HCT116 (cell line): Measurements from ENCODE around the gene NFIC.

Source experiments
- POLR2A ChIP-seq: IDR thresholded peaks from 2 replicates; pipeline ENCODE4 v1.7.0; 2011; ENCODE audit warnings: borderline replicate concordance; ENCODE audit not compliant: insufficient read depth, insufficient read length; ENCODE audit errors: extremely low read depth
- TF ChIP-seq, protein P1 (sequence below), 3 experiments: fragments of 200-600 bp in 1 of 3; sonication (generic) in 1 of 3; IDR thresholded peaks in 2 of 3; conservative IDR thresholded peaks in 1 of 3; 2 replicates each; pipeline ENCODE4 v1.5.1; 2012 to 2017; ENCODE audit warnings: low read depth in 2 of 3, low read length in 2 of 3, antibody characterized with exemption in 1 of 3, borderline replicate concordance in 1 of 3, control low read depth in 1 of 3, mild to moderate bottlenecking in 1 of 3, mixed read lengths in 1 of 3, mixed run types in 1 of 3, moderate library complexity in 1 of 3; ENCODE audit not compliant: insufficient read depth in 1 of 3

DNA sequence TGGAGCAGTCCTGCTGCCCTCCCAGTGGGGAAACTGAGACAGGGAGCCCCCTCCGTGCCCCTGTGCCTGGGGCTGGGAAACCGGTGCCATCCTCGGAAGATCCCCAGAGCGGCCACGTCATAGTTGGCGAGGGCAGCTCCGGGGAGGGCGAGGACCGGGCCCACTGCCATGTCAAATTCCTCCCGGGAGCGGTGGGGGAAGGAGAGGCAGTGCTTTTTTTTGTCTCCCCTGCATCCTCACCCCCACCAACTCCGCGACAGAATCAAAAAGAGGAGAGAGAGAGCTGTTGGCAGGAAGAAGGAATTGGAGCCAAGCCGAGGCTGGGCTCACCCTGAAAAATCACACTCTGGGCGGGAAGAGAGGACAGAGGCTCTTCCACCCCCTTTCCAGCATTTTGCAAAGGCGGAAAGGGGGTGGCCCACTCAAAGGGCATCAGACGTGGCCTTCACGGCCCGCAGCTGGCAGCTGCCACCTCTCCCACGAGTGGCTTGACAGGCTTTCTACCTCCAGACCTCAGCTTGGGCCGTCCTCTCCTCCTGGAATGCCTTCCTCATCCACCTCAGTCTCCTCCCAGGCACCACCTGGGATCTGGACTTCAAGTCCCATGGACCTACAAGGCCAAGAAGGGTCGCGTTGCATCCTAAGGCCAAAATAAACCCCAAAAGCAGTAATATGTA lies 19.6 kb upstream of the NFIC start:
- no peak for TF ChIP-seq POLR2A
- TF ChIP-seq, protein P1, sequence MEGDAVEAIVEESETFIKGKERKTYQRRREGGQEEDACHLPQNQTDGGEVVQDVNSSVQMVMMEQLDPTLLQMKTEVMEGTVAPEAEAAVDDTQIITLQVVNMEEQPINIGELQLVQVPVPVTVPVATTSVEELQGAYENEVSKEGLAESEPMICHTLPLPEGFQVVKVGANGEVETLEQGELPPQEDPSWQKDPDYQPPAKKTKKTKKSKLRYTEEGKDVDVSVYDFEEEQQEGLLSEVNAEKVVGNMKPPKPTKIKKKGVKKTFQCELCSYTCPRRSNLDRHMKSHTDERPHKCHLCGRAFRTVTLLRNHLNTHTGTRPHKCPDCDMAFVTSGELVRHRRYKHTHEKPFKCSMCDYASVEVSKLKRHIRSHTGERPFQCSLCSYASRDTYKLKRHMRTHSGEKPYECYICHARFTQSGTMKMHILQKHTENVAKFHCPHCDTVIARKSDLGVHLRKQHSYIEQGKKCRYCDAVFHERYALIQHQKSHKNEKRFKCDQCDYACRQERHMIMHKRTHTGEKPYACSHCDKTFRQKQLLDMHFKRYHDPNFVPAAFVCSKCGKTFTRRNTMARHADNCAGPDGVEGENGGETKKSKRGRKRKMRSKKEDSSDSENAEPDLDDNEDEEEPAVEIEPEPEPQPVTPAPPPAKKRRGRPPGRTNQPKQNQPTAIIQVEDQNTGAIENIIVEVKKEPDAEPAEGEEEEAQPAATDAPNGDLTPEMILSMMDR (IDR thresholded peaks at IDR 0.05 in 2 of 3, conservative IDR thresholded peaks at IDR 0.05 in 1 of 3; ENCODE audit: borderline replicate concordance in 1 of 3, insufficient read depth in 1 of 3, low read depth in 2 of 3, low read length in 2 of 3), result no peak
